GM18505 (cell line): ENCODE results near the gene STRIP1.

Experiments
- ATAC-seq: cut with Tn5 transposase; IDR thresholded peaks from one replicate; pipeline ENCODE4 v1.9.1; 2021; ENCODE audit not compliant: unreplicated experiment
- POLR2A ChIP-seq: IDR thresholded peaks from 4 replicates; pipeline ENCODE4 v1.6.1; 2011; ENCODE audit warnings: borderline replicate concordance; ENCODE audit not compliant: insufficient read depth, insufficient read length; ENCODE audit errors: extremely low read depth

Gene STRIP1

DNA sequence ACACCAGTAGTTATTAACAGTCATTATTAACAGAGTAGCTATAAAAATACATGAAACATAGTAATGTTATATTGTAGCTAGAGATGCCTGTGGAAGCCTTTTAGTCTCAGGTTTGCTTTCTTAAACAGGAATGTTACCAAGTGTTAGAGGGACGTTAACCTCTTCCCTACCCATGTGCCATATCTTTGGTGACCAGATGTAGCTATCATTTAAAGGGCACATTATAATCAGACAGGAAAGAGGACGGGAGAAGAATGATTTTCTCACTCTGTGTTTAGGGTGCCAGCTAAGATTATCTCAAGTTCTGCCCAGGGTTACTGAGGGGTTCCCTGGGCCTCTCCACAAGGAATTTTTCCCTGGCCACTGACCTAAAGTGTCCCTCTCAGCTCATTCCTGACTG lies 57.0 kb downstream of the STRIP1 start:
- no peak for TF ChIP-seq POLR2A
- ATAC-seq, result no peak

DNA sequence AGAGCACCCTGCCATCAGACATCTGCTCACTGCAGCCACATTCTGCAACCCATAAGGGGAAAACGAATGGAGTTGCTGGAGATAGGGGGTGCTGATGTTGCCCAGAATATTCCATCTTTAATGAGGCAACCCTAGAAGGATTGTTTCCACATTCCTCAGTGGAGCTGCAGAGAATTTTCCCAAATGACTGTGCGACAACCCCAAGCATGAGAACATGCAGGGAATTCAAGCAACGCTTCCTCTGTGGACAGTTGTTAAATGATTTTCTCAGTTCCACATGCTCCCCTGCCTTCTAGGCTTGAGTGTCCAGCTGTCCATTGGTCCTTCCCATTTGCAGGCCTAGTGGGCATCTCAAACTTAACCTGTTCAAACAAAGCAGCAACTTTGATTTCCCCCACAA lies 57.4 kb downstream of the STRIP1 start:
- no peak for TF ChIP-seq POLR2A
- ATAC-seq, result no peak

DNA sequence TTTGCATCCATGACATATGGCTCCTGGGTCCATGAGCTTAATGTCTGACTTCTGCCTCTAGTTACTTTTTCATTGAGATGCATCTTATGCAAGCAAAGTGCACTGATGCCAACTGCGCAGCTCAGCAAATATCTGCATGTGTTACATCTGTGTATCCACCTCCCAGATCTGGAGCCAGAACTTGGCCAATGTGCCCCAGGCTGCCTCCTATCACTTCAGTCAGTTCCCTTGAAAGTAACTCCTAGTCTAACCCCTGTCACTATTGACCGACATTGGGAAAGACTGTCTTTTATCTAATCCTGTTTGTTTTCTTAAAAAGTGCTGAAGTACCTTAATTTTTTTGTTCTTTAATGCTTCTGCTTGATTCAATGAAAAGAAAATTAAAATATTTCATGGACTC lies 58.6 kb downstream of the STRIP1 start:
- no peak for TF ChIP-seq POLR2A
- ATAC-seq, result no peak

DNA sequence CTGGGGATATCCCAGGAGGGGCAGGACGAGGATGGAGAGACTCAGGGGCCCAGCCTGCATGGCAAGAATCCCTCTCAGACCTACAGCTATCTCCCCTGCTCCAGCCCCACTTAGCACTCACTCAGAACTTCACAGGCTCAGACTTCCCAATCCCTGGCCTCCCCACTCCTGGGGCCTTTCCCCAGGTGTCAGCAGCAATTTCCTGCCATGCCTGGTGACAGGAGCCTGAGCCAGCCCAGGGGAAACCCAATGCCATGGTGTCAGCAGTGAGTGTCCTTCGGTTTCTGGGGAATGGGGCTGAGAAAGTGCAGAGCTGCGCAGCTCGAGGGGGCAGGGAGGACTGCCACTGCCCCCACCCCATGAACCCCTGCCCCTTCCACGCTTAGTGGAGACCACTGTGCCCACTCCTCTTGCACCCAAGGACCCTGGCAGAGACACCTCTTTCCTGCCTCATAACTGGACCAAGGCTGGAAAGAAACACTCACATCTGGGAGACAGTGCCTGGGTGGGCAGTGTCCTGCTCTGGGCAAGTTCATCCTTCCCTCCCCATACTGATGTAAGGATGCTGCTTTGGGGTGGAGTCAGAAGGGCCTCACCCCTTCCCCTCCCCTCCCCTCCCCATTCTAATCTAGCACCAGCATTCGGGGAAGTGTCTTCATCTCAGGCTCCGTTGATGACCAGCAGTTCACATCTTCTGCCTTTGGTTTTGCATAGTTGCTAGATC lies 60.7 kb downstream of the STRIP1 start:
- no peak for ATAC-seq
- TF ChIP-seq POLR2A, result no peak

DNA sequence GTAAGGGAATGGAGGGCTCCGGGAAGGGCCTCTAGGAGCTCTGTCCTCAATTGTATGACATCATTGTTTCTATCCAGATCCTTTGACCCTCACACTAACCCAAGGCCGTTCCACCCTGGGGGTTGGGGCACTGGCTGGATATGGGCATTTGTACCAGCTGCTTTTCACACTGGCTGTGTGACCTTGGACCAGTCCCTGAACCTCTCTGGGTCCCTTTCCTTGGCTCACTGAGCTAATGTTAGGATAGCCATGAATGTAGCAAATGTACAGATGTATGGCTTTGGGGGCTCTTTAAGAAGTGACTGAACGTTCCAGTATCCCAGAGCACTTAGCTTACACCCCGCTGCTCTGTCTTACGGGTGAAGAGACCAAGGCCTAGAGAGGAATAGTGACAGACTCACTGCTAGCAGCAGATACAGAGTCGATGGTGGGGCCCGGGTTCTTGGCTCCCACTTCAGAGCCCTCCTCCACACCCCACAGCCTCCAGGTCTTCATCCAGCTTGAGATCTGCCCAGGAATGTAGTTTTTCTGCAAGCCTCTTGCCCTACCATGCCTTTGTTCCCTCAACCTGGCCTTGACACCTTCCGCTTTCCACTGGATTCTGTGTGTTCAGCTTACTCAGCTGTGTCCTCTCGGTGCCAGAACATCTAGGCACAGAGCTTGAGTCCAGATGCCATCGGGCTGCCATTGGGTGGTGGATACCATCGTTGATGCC lies 63.2 kb downstream of the STRIP1 start:
- no peak for TF ChIP-seq POLR2A
- no peak for ATAC-seq

DNA sequence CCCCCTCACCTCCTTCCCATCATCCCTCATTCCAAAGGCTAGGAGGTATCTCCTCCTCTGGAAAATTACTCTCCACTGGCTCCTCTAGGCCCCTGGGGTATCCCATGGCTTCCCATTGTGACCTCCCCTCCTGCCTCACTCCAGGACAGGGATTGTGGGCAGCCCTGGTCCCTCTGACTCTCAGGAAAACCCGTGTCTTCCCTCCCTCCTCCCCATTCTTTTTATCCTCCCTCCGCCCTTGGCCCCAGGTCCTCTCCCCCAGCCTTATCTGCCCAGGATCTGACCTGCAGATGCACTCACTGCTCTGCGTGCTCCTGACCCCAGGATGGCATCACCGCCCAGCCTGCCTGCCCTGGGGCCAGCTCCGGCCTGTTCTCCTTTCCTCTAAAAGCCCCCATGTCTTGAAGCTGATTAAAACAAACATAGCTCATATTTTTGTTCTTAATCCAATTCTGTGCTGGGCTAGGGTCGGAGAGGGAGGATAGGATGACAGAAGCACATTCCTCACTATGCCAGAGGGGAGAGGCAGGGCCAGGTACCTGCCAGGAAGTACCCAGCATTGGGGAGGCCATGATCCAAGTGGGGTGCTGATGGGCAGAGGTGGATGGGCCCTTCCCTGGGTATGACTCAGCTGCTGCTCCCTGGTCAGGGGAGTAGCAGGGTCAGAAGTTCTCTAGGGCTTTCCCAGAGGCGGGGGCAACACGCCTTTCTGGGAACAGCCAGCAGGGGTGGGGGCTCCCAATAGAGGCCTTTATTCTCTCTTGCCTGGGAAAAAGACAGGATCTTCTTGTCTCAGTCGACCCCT lies 64.0 kb downstream of the STRIP1 start:
- TF ChIP-seq POLR2A, result no peak
- no peak for ATAC-seq

DNA sequence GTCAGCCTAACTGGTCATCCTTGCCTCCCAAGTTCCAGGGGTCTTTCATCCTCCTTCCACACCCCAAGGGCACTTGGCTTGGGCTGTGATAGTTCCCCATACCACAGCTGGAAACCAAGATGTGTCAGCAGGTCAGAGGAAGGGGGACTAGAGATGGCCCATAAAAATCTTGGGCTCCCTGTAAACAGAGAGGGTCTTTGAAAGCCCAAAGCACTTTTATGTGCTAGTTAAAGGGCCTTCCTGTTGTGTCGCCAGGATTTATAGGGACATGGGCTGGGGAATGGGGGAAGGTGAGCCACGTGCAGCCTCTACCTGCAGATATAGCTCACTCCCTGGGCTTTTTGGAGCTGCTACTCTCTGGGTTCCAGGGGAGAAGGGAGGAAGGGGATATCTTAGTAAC lies 65.9 kb downstream of the STRIP1 start:
- no peak for TF ChIP-seq POLR2A
- ATAC-seq, result no peak

DNA sequence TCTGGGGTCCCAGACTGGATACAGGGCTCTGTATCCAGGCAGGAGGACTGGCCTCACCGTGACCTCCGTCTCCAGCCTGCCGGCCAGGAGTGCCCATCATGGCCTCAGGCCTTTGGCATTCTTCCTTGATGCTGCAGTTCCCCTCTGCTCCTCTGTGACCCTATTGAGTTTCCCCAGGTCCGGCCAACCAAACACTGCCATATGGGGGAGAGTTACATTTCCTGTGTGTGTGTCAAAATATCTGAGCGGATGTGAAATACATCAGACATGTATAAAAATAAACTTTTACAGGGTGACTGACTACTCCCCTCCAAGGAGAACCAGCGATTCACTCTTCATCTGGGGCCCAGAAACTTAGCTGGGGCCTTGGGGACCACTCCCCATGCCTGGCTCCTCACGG lies 67.7 kb downstream of the STRIP1 start:
- no peak for TF ChIP-seq POLR2A
- no peak for ATAC-seq
